Activated CD4-positive, alpha-beta T cell treated with anti-CD3 and anti-CD28 coated beads, Interleukin-2, amount 50 U/mL, for 16 hours (primary cell): ENCODE results near the gene SLC7A10.
A peak's percentile ranks its signal among the peaks of the same experiment; 100 is the strongest.

Source experiments
- DNase-seq: peaks from one replicate; pipeline ENCODE4 v3.0.0-alpha.2; 2020

SLC7A10 gene

GRCh38 chr19:33225458-33225926 is at the start of gene SLC7A10:
Gene SLC7A10 (minus strand): TSS chr19:33225850. CDS start chr19:33225703, 147 bp downstream.
- no peak for DNase-seq

- DNase-seq, result no peak
Observed at GRCh38 chr19:33274663-33275558, 49.3 kb upstream of the SLC7A10 start.

DNA sequence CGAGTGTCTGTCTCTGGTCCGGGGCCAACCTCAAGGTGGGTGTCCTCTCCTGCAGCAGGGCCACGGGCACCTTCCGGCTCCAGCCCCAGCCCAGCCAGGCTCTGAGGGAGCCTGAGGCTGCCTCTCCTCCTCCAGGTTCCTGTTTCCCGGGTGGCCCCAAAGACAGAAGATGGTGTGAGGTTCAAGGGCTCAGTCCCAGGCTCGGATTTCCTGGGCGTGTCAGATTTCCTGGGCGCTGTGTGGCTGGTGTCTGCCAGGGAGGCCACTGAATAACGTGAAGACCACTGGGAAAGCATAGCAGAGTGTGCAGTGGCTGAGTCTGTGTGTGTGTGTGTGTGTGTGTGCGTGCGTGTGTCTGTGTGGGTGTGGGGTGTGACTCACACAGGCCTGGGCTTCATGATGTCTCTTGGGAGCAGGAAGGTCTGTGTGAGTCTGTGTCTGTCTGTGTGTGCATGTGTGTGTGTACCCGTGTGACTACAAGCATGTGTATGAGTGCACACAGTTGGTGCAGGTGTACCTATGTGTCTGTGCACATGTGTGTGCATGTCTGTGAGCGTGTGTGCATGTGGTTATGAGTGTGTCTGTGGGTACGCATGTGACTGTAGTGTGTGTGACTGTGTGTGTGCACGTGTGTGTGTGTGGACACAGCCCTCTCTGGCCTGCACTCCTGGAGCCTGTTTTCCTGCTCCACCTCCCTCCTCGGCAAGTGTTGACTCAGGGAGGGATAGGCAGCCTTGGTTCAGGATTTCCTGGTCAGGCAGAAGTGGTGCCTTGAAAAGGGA is 48.4 kb upstream of the SLC7A10 start:
- DNase-seq, result peak; percentile 26

GRCh38 chr19:33273065-33273736 is 47.6 kb upstream of the SLC7A10 start:
- DNase-seq, result no peak

- no peak for DNase-seq
Observed at GRCh38 chr19:33271246-33272021, 45.8 kb upstream of the SLC7A10 start.

DNA sequence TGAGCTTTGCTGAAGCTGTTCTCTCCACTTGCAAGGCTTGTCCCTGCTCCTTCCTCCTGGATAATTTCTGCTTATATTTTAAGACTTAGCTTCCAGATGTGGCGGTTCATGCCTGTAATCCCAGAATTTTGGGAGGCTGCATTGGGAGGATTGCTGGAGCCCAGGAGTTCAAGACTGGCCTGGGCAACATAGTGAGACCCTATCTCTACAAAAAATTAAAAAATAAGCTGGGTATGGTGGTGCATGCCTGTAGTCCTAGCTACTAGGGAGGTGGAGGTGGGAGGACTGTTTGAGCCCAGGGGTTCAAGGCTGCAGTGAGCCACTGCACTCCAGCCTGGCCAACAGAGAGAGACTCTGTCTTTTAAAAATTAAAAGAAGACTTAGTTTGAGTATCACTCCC is 45.1 kb upstream of the SLC7A10 start:
- no peak for DNase-seq

DNA sequence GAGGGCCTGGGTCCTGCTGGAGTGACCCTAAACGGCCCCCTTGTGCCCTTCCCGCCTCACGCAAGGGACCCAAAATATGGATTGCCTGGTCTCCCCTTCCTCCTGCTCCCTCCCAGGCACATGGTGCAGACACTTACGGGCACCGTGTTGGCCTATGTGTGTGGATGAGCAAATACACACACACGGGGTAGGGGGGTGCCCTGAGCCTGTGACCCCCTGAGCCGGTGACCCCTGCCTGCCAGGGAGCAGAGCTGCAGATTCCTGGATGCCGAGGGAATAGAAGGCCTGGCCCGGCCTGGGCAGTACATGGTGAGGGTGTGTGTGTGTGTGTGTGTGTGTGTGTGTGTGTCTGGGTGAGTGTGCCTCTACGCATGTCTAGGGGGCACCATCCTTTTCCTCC is 43.4 kb upstream of the SLC7A10 start:
- no peak for DNase-seq

- DNase-seq, result no peak
Observed at GRCh38 chr19:33268162-33268991, 42.7 kb upstream of the SLC7A10 start.

- no peak for DNase-seq
Observed at GRCh38 chr19:33267706-33268105, 42.1 kb upstream of the SLC7A10 start.

DNA sequence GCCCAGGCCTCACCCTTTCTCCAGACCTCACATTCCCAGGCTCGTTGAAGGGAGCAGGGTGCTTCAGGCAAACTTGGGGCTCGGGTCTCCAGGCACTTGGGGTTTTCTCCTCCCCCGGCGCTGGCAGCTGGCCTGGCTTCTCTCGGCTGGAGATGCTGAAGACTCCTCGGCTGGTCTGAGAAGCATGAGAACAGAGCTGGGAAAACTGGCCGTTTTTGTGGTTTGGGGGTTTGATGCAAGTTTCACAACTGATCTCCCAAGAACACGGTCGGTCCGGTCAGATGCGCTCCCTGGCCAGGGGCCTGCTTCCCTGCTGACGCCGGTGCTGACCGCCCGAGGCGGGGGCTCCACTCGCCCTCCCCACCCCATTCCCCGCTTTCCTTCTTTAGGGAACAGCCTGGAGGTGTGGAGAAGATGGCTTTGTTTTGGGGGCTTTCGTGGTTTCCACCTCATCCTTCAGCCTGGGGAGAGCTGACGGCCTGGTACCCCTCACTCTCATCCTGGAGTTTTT is 41.4 kb upstream of the SLC7A10 start:
- DNase-seq, result no peak

GRCh38 chr19:33264881-33265445 is 39.3 kb upstream of the SLC7A10 start:
- no peak for DNase-seq

DNA sequence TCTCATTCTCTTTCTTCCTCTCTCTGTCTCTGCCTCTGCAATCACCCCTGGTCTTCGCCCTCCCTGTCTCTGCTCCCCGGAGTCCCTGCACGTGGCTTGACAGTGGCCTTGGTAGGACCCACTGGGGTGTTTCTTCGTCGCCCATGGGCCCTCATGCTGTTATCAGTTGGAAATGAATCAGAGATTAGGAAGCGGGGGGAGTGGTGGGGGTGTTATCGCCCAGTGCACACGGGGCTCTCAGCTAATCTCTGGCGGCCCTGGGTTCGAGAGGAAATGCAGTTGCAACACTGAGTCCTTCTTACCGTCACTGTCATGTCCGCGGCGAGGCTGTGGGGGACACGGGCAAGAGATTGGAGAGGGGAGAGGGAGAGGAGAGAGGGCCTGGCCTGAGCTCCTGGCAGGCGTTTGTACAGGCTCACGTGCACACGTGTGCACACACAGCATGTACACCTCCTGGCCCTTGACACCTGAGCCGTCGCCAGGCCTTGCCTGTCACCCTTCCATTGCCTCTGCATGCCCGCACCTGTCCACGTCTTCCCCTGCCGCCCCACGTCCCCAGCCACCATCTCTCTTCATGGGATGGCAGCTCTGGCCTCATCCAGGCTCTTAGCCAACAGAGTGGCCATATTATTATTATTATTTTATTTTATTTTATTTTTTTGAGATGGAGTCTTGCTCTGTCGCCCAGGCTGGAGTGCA is 37.8 kb upstream of the SLC7A10 start:
- no peak for DNase-seq

DNA sequence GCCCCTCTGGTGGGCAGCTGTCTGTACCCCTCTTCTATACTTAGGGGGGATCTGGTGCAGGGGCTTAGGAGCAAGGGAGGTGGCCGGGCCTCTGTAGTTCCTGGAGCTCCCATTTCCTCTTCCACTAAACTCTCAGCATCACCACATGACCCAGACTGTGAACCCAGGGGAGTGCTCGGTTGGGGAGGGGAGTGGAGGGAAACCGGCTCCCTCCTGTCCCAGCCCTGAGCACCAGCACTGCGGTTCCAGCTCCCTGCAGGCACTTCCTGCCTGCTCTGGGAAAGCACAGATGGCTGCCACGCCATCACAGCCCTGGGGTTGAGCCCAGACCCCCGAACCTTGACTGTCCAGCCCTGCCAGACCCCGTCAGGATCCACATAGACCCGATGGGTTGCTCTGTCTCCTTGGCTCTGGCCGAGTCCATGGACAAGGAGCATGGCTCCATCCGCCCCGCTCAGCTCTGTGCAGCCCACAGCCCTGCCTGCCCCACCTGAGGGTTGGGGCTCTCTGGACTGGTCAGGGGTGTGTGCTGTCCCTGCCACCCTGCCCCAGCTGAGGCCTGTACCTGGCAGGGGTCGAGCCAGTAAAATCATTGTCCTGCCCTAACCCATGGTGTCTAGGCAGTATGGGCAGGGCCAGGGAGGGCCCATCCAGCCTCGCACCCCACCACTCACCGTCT is 36.0 kb upstream of the SLC7A10 start:
- DNase-seq, result no peak

DNA sequence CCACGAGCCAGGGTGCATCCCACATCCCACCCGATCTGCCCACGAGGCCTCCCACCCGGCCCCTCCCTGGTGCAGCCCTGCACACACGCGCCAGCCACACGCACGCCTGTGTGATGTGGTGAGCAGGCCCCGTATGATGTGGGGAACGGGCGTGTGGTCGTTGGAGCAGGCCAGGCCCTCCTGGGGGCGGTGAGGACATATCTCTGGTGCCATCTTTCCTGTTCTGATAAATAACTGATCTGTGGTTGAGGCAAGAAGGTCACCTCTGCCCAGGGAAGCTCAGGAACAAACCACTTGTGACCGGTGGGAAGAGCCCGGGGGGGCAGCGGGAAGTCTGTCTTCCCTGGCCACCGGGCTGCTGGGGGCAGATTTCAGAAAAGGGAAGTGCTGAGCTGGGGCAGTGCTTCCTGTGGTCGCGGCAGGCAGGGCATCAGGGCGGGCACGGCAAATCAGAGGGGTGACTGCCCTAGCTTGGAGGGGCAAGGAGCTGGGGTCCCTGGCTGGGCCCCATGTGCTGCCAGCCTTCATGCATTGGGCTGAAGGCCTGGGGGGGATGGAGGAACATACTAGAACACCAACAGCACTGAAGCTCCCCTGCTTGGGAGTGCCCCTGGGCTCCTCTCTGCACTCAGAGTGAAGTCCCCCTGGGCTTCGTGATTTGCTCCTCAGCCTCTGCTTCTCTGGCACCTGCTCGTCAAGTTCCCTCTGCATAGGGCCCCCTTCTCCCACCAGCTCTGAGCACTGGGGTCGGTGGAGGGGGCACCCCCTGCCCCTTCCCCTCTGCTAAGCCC is 35.2 kb upstream of the SLC7A10 start:
- DNase-seq, result no peak

DNA sequence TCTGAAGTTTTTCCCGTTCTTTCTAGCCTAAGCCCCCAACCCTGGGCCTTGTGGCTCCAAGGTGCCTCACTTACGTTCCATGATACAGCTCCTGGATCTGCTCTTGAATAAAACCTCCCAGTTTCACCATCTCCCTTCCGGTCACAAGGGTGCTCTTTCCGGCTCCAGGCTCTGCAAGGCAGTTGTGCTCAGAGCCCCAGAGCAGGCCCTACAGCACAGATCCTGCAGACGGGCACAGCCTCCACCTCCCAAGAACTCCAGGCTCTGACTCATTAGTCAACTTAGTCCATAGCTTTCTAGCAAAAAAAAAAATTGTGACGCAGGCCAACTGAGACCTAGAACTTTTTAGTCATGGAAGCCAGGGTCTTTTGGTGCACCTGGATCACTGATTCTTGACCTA is 33.9 kb upstream of the SLC7A10 start:
- DNase-seq, result no peak

DNA sequence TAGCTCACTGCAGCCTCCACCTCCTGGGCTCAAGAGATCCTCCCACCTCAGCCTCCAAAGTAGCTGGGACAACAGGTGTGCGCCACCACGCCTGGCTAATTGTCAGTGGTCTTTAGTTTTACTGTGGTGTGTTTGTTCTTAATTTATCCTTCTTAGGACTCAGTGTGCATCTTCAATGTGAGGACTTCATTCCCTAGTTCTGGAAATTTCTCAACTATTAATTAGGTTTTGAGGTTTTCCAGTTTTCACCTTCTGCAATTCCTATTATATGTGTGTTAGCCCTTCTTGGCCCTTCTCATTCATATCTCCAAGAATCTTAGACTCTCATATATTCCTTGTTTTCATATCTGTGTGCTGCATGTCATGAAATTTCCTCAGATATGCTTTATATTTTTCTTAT is 32.2 kb upstream of the SLC7A10 start:
- DNase-seq, result no peak

GRCh38 chr19:33256261-33256660 is 30.6 kb upstream of the SLC7A10 start:
- no peak for DNase-seq

DNA sequence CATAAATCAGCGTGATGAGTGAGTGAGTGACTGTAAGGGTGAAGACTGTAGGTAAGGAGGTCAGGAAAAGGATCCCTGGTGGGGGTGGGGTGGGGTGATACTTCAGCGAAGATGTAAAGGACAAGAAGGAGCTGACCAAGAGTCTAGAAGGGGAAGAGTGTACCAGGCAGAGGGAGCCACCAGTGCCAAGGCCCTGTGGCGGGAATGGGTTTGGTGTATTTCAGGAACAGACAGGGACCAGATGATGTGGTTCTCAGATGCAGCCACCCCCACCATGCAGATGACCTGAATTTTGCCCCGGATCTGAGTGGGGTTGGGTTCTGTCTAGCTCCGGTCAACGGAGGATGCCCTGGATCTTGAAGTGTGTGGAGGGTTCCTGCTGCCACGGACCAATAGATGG is 30.1 kb upstream of the SLC7A10 start:
- no peak for DNase-seq
